Neural progenitor cell (in vitro differentiated cells): ENCODE results near the gene CLEC5A. TPM values are rescaled to one million over a fixed set of nuclear protein-coding genes. Genes with fewer than 3 reads are reported as not detected.

Source experiments
- DNase-seq: peaks from one replicate; pipeline ENCODE4 v3.0.0-alpha.2; 2016; ENCODE audit warnings: low spot score
- H2AFZ ChIP-seq: fragments of 200-600 bp; sonication (generic); replicated peaks from 2 replicates; pipeline ENCODE4 v1.6.1; 2016; ENCODE audit warnings: antibody characterized with exemption
- H3F3A ChIP-seq: fragments of 200-600 bp; sonication (generic); 2 replicates; pipeline ENCODE4 v1.6.1; 2016; ENCODE audit warnings: antibody characterized with exemption, low read depth
- H3K27ac ChIP-seq: fragments of 200-600 bp; sonication (generic); 2 replicates; pipeline ENCODE4 v1.5.1; 2016; ENCODE audit warnings: mild to moderate bottlenecking
- H3K27me3 ChIP-seq: fragments of 200-600 bp; sonication (generic); 2 replicates; pipeline ENCODE4 v1.6.1; 2016; ENCODE audit warnings: mild to moderate bottlenecking, moderate library complexity
- H3K36me3 ChIP-seq: fragments of 200-600 bp; sonication (generic); 2 replicates; pipeline ENCODE4 v1.5.1; 2016
- H3K4me1 ChIP-seq: fragments of 200-600 bp; sonication (generic); 2 replicates; pipeline ENCODE4 v1.6.1; 2016; ENCODE audit warnings: mixed run types
- H3K4me2 ChIP-seq: fragments of 200-600 bp; sonication (generic); 2 replicates; pipeline ENCODE4 v1.6.1; 2016
- H3K4me3 ChIP-seq: fragments of 200-600 bp; sonication (generic); 2 replicates; pipeline ENCODE4 v1.5.1; 2016
- H3K79me2 ChIP-seq: fragments of 200-600 bp; sonication (generic); 2 replicates; pipeline ENCODE4 v1.6.1; 2016; ENCODE audit warnings: low read depth
- H3K9ac ChIP-seq: fragments of 200-600 bp; sonication (generic); 2 replicates; pipeline ENCODE4 v1.6.1; 2016
- H3K9me3 ChIP-seq: fragments of 200-600 bp; sonication (generic); 2 replicates; pipeline ENCODE4 v1.5.1; 2016; ENCODE audit warnings: low read depth
- H4K20me1 ChIP-seq: fragments of 200-600 bp; sonication (generic); 2 replicates; pipeline ENCODE4 v1.6.1; 2016; ENCODE audit warnings: low read depth
- H3K27ac Mint-ChIP-seq: 3 replicates; pipeline ENCODE4 v1.8.0; 2021; ENCODE audit warnings: mixed read lengths
- H3K27me3 Mint-ChIP-seq: 2 replicates; pipeline ENCODE4 v1.8.0; 2022; ENCODE audit warnings: low read depth, mild to moderate bottlenecking, inconsistent platforms, moderate library complexity, mixed read lengths; ENCODE audit not compliant: insufficient read depth
- H3K36me3 Mint-ChIP-seq: 3 replicates; pipeline ENCODE4 v1.8.0; 2021; ENCODE audit warnings: mixed read lengths
- H3K4me1 Mint-ChIP-seq: 3 replicates; pipeline ENCODE4 v1.8.0; 2021; ENCODE audit warnings: mixed read lengths
- H3K4me3 Mint-ChIP-seq: 3 replicates; pipeline ENCODE4 v1.8.0; 2021; ENCODE audit warnings: mild to moderate bottlenecking, moderate library complexity, mixed read lengths
- H3K9me3 Mint-ChIP-seq: 3 replicates; pipeline ENCODE4 v1.8.0; 2020; ENCODE audit warnings: mixed read lengths
- CTCF ChIP-seq: fragments of 200-600 bp; sonication (generic); IDR thresholded peaks from 2 replicates; pipeline ENCODE4 v1.5.1; 2017; ENCODE audit warnings: antibody characterized with exemption, mild to moderate bottlenecking
- EZH2 ChIP-seq: fragments of 200-600 bp; sonication (generic); IDR thresholded peaks from 2 replicates; pipeline ENCODE4 v1.6.1; 2017; ENCODE audit warnings: antibody characterized with exemption, mild to moderate bottlenecking, moderate library complexity
- EZH2phosphoT487 ChIP-seq: fragments of 200-600 bp; sonication (generic); IDR thresholded peaks from 2 replicates; pipeline ENCODE4 v1.6.1; 2017; ENCODE audit warnings: antibody characterized with exemption
- total RNA-seq: library from RNA; depleted of rRNA; stranded (reverse); fragments of >200 nt; gene quantifications from 2 replicates; pipeline ENCODE4 v1.2.3, GENCODE V29; 2015; ENCODE audit warnings: low replicate concordance

The CLEC5A gene
- total RNA-seq, 1 donor from 2014 or later, result not detected

GRCh38 chr7:141954334-141954733 lies 7.6 kb upstream of the CLEC5A start:
- Histone ChIP-seq H3K9me3 (no peaks in the 10 kb centered on the region), H3F3A (no peaks in the 10 kb centered on the region), H3K27me3 (no peaks in the 10 kb centered on the region), H3K27ac (no peak overlapping the region), H3K4me3 (no peak overlapping the region), H3K4me1 (no peaks in the 10 kb centered on the region), H3K4me2 (no peak overlapping the region), H3K9ac (no peak overlapping the region), H2AFZ (no peak overlapping the region), H3K36me3 (no peaks in the 10 kb centered on the region), H4K20me1 (no peaks in the 10 kb centered on the region), H3K79me2 (no peaks in the 10 kb centered on the region)
- H3K27ac Mint-ChIP-seq, result no peak overlapping the region
- H3K27me3 Mint-ChIP-seq, result peaks cover 2% of the 10 kb centered on the region
- no peak overlapping the region for H3K4me3 Mint-ChIP-seq
- no peaks in the 10 kb centered on the region for H3K9me3 Mint-ChIP-seq
- DNase-seq, result no peak
- H3K36me3 Mint-ChIP-seq, result no peaks in the 10 kb centered on the region
- TF ChIP-seq EZH2phosphoT487, result no peak
- no peak for TF ChIP-seq EZH2
- no peak for TF ChIP-seq CTCF
- no peaks in the 10 kb centered on the region for H3K4me1 Mint-ChIP-seq

- H3K27me3 ChIP-seq, result no peaks in the 10 kb centered on the region
- no peaks in the 10 kb centered on the region for H3K36me3 Mint-ChIP-seq
- H3K4me3 ChIP-seq, result no peak overlapping the region
- H3K27ac ChIP-seq, result no peak overlapping the region
- H3K4me1 Mint-ChIP-seq, result no peaks in the 10 kb centered on the region
- no peak overlapping the region for H3K4me3 Mint-ChIP-seq
- H3K27me3 Mint-ChIP-seq, result peaks cover 2% of the 10 kb centered on the region
- no peak for DNase-seq
- H4K20me1 ChIP-seq, result no peaks in the 10 kb centered on the region
- no peak overlapping the region for H2AFZ ChIP-seq
- H3K9me3 Mint-ChIP-seq, result no peaks in the 10 kb centered on the region
- H3K27ac Mint-ChIP-seq, result no peak overlapping the region
- H3K9me3 ChIP-seq, result no peaks in the 10 kb centered on the region
- no peaks in the 10 kb centered on the region for H3K4me1 ChIP-seq
- no peak overlapping the region for H3K4me2 ChIP-seq
- no peaks in the 10 kb centered on the region for H3K79me2 ChIP-seq
- H3F3A ChIP-seq, result no peaks in the 10 kb centered on the region
- H3K36me3 ChIP-seq, result no peaks in the 10 kb centered on the region
- no peak overlapping the region for H3K9ac ChIP-seq
- TF ChIP-seq CTCF, result no peak
- TF ChIP-seq EZH2phosphoT487, result no peak
- no peak for TF ChIP-seq EZH2
Measured at GRCh38 chr7:141952461-141952860, 5.7 kb upstream of the CLEC5A start.

GRCh38 chr7:141950806-141951205 lies 4.0 kb upstream of the CLEC5A start:
- TF ChIP-seq EZH2 (no peak), CTCF (no peak), EZH2phosphoT487 (no peak)
- no peak overlapping the region for H2AFZ ChIP-seq
- H3K27ac ChIP-seq, result no peak overlapping the region
- H3K27ac Mint-ChIP-seq, result no peak overlapping the region
- no peak overlapping the region for H3K4me3 ChIP-seq
- no peaks in the 10 kb centered on the region for H3K4me1 ChIP-seq
- H3K9ac ChIP-seq, result no peak overlapping the region
- H3K4me3 Mint-ChIP-seq, result no peak overlapping the region
- H3K9me3 Mint-ChIP-seq, result no peaks in the 10 kb centered on the region
- no peaks in the 10 kb centered on the region for H3K36me3 ChIP-seq
- no peaks in the 10 kb centered on the region for H3F3A ChIP-seq
- no peaks in the 10 kb centered on the region for H3K79me2 ChIP-seq
- H3K9me3 ChIP-seq, result no peaks in the 10 kb centered on the region
- no peaks in the 10 kb centered on the region for H3K36me3 Mint-ChIP-seq
- H4K20me1 ChIP-seq, result no peaks in the 10 kb centered on the region
- no peak overlapping the region for H3K4me2 ChIP-seq
- no peak for DNase-seq
- H3K27me3 ChIP-seq, result no peaks in the 10 kb centered on the region
- H3K4me1 Mint-ChIP-seq, result no peaks in the 10 kb centered on the region
- peaks cover 4% of the 10 kb centered on the region for H3K27me3 Mint-ChIP-seq
